ENCODE results near the gene IGFN1. TPM values are rescaled to one million over a fixed set of nuclear protein-coding genes. Genes with fewer than 3 reads are reported as not detected.

IGFN1 gene
- total RNA-seq, 3 donors from 2014 or later = 0.03 to 0.32 (median 0.10) TPM

DNA sequence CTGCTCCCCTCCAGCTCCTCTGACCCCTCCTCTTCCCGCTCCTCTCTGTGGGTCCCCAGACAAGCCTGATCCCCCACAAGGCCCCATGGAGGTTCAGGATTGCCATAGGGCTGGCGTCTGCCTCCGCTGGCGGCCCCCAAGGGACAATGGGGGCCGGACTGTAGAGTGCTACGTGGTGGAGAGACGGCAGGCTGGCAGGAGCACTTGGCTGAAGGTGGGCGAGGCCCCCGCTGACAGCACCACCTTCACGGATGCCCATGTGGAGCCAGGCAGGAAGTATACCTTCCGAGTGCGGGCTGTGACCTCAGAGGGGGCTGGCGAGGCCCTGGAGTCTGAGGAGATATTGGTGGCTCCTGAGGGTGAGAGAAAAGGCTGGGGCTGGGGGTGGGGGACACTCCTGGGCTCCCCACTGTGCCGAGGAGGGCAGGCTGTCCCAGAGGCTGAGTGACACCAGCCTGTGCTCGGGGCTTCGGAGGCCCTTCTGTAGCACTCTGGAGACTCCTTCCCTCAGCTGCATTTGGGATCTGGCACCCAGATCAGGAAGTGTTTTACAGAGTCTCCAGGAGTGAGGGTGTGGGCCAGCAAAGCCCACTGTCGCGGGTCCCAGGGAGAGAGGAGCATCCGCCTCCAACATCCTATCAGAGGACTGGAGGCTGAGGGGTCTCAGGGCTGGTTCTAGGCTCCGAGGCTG, 25.9 kb downstream of the IGFN1 start:
- intact Hi-C loops (cut with DNase I, micrococcal nuclease) = no loop called here
- no peak for DNase-seq
- Histone ChIP-seq H3K36me3 (ENCODE audit: low read depth) (no peaks in the 10 kb centered on the region), H3K4me3 (no peak overlapping the region), H3K4me1 (ENCODE audit: low read depth) (no peaks in the 10 kb centered on the region), H3K9me3 (no peaks in the 10 kb centered on the region)
- TF ChIP-seq, protein P1, sequence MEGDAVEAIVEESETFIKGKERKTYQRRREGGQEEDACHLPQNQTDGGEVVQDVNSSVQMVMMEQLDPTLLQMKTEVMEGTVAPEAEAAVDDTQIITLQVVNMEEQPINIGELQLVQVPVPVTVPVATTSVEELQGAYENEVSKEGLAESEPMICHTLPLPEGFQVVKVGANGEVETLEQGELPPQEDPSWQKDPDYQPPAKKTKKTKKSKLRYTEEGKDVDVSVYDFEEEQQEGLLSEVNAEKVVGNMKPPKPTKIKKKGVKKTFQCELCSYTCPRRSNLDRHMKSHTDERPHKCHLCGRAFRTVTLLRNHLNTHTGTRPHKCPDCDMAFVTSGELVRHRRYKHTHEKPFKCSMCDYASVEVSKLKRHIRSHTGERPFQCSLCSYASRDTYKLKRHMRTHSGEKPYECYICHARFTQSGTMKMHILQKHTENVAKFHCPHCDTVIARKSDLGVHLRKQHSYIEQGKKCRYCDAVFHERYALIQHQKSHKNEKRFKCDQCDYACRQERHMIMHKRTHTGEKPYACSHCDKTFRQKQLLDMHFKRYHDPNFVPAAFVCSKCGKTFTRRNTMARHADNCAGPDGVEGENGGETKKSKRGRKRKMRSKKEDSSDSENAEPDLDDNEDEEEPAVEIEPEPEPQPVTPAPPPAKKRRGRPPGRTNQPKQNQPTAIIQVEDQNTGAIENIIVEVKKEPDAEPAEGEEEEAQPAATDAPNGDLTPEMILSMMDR (IDR thresholded peaks at IDR 0.05) = no peak
- no peak for ATAC-seq

DNA sequence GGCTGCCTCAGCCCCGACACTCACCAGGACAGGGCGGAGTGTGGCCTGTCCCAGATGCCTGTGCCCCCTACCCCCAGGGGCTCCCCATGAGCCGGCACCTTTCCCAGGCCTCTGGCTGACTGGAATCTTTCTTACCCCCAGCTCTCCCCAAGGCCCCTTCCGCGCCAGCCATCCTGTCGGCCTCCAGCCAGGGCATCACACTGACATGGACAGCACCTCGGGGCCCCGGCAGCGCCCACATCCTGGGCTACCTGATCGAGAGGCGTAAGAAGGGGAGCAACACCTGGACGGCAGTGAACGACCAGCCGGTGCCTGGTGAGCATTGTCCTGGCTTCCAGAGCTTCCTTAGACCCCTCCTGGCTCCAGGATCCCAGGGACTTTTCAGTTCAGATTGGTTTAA, 26.5 kb downstream of the IGFN1 start:
- TF ChIP-seq, protein P1 (IDR thresholded peaks at IDR 0.05) = no peak
- no peaks in the 10 kb centered on the region for H3K9me3 ChIP-seq
- intact Hi-C loops (cut with DNase I, micrococcal nuclease) = no loop called here
- no peaks in the 10 kb centered on the region for H3K4me1 ChIP-seq (ENCODE audit: low read depth)
- DNase-seq = no peak
- no peak for ATAC-seq
- no peak overlapping the region for H3K4me3 ChIP-seq
- H3K36me3 ChIP-seq (ENCODE audit: low read depth) = no peaks in the 10 kb centered on the region

DNA sequence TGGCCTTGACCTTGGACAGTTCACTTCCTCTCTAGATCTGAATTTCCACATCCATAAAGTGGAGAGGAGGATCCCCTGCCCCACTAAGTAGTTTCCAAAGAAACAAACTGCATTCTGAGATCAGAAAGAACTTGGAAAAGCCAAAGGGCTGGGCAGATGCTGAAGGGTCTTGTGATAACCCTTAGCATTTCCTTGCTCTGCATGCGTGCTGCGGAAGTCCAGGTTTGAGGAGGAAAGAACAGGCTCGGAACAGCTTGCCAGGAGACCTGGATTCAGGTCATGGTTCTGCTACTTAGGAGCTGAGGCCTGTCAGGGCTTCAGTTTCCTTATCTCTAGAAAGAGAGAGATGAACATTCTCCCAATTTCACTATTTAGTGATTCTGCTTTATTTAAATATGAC, 27.2 kb downstream of the IGFN1 start:
- no peak overlapping the region for H3K4me3 ChIP-seq
- H3K9me3 ChIP-seq = no peaks in the 10 kb centered on the region
- no peaks in the 10 kb centered on the region for H3K36me3 ChIP-seq (ENCODE audit: low read depth)
- intact Hi-C loops (cut with DNase I, micrococcal nuclease) = no loop called here
- TF ChIP-seq, protein P1 (IDR thresholded peaks at IDR 0.05) = no peak
- H3K4me1 ChIP-seq (ENCODE audit: low read depth) = peaks cover 4% of the 10 kb centered on the region
- no peak for DNase-seq
- no peak for ATAC-seq

DNA sequence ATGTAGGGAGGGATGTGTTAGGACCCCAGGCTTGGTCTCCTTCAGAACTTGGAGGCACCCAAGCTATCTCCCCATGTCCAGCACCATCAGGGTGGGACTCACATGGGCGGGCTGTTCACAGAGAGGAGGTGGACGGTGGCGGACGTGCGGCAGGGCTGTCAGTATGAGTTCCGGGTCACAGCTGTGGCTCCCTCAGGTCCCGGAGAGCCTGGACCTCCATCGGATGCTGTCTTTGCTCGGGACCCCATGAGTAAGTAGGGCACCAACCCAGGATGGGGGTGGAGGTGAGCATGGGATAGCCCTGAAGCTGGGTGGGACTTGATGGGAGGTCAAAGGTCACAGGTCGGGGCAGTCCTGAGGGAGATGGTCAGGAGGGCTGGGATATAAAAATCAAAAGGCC, 27.8 kb downstream of the IGFN1 start:
- TF ChIP-seq, protein P1 (IDR thresholded peaks at IDR 0.05) = no peak
- Histone ChIP-seq H3K36me3 (ENCODE audit: low read depth) (no peaks in the 10 kb centered on the region), H3K4me1 (ENCODE audit: low read depth) (peaks cover 6% of the 10 kb centered on the region), H3K4me3 (no peak overlapping the region), H3K9me3 (no peaks in the 10 kb centered on the region)
- intact Hi-C loops (cut with DNase I, micrococcal nuclease) = no loop called here
- ATAC-seq = no peak
- no peak for DNase-seq

DNA sequence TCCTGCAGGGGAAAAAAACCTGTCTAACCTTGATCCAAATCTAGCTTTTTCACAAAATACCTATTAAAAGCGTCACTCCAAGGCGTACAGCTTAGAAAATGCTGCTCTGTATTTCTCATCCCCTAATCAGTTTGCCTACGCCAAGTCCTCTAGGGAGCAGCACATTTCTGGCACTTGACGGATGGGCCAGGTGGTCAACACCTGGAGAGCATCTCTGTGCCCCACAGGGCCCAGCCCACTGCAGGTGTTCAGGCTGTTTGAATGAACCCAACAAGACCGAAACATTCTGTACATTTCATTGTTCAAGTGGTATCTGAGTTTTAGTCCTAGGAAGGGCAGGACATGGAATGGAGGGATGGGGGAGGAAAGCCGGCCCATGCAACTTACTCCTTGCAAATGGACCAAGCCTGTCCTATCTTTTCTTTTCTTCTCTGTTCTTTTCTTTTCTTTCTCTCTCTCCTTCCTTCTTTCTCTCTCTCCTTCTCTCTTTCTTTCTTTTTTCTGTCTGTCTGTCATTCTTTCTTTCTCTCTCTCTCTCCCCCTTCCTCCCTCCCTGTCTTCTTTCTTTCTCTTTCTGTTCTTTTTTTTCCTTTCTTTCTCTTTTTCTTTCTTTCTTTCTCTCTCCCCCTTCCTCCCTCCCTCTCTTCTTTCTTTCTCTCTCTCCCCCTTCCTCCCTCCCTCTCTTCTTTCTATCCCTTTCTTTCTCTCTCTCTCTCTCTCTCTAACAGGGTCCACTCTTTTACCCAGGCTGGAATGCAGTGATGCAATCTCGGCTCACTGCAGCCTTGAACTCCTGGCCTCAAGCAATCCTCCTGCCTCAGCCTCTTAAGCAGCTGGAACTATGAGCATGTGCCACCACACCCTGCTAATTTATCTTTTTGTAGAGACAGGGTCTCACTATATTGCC, 29.1 kb downstream of the IGFN1 start:
- intact Hi-C loops (cut with DNase I, micrococcal nuclease) = no loop called here
- H3K36me3 ChIP-seq (ENCODE audit: low read depth) = no peaks in the 10 kb centered on the region
- ATAC-seq = no peak
- peaks cover 6% of the 10 kb centered on the region for H3K4me1 ChIP-seq (ENCODE audit: low read depth)
- H3K4me3 ChIP-seq = no peak overlapping the region
- no peak for DNase-seq
- H3K9me3 ChIP-seq = no peaks in the 10 kb centered on the region
- TF ChIP-seq, protein P1 (IDR thresholded peaks at IDR 0.05) = no peak

Measured in mucosa of descending colon (tissue), 3 donors.